ENCODE measurements around the gene CHST9. TPM values are rescaled to one million over a fixed set of nuclear protein-coding genes. Genes with fewer than 3 reads are reported as not detected.
"Not testable (repeated sequence)": the region's sequence is repeated elsewhere in the genome, so short reads cannot be mapped to it uniquely, and the experiment has no call there.

The CHST9 gene
- total RNA-seq, 3 donors from 2014 or later: 0.05 to 0.82 (median 0.06) TPM

DNA sequence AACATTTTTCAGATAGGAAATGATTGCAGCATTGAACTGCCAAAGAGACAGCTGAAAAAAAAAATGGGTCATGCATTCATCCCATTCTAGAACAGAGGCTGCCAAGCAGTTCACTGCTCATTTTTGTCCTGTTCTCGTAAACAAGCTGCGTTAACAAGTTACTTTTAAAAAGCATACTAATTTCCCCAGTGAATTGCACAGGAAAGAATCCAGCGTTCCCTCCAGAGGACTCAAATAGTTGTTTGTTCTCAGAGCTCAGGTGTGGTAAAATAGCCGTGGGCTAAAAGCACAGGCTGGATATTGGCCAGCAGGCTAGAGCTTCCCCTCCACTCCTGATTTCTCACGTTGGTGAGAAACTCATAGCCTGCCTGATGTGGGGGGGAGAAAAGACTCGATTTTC lies 243.5 kb downstream of the CHST9 start:
- H3K9me3 ChIP-seq: no peaks in the 10 kb centered on the region
- intact Hi-C loops (cut with DNase I, micrococcal nuclease): no loop called here
- no peak for ATAC-seq

DNA sequence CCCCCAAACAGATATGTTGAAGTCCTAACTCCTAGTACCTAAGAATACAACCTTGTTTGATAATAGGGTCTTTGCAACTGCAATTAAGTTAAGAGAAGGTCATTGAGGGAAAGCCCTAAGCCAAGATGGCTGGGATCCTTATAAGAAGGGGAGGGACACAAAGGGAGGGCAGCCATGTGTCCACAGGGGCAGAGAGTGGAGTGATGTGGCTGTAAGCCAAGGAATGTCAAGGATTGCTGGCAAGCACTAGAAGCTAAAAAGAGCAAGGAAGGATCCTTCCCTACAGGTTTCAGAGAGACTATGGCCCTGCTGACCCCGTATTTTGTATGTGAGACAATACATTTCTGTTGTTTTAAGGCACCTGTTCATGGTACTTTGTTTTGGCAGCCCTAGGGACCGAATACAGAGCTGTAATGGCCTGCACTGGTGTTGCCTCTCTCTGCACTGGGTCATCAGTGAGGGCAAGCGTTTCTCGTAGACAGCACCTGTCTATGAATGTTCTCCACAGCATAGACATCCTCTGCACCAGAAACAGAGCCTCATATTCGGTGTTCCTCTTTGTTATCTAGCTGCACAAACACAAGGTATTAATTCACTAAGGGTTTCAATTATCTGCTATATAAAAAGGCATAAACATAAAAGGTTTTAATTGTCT lies 244.2 kb downstream of the CHST9 start:
- H3K36me3 ChIP-seq (ENCODE audit: low read depth): no peaks in the 10 kb centered on the region
- H3K9me3 ChIP-seq: no peaks in the 10 kb centered on the region
- no peak overlapping the region for H3K4me3 ChIP-seq
- H3K4me1 ChIP-seq (ENCODE audit: low read depth): no peaks in the 10 kb centered on the region
- TF ChIP-seq, protein P1, sequence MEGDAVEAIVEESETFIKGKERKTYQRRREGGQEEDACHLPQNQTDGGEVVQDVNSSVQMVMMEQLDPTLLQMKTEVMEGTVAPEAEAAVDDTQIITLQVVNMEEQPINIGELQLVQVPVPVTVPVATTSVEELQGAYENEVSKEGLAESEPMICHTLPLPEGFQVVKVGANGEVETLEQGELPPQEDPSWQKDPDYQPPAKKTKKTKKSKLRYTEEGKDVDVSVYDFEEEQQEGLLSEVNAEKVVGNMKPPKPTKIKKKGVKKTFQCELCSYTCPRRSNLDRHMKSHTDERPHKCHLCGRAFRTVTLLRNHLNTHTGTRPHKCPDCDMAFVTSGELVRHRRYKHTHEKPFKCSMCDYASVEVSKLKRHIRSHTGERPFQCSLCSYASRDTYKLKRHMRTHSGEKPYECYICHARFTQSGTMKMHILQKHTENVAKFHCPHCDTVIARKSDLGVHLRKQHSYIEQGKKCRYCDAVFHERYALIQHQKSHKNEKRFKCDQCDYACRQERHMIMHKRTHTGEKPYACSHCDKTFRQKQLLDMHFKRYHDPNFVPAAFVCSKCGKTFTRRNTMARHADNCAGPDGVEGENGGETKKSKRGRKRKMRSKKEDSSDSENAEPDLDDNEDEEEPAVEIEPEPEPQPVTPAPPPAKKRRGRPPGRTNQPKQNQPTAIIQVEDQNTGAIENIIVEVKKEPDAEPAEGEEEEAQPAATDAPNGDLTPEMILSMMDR (IDR thresholded peaks at IDR 0.05): no peak
- no peak for DNase-seq
- intact Hi-C loops (cut with DNase I, micrococcal nuclease): no loop called here
- ATAC-seq: no peak

More for the DNA sequence above, 243.5 kb downstream of the CHST9 start:
- Histone ChIP-seq H3K4me1 (ENCODE audit: low read depth) (no peaks in the 10 kb centered on the region), H3K36me3 (ENCODE audit: low read depth) (no peaks in the 10 kb centered on the region), H3K4me3 (no peak overlapping the region)
- no peak for DNase-seq
- TF ChIP-seq, protein P1 (IDR thresholded peaks at IDR 0.05): no peak

DNA sequence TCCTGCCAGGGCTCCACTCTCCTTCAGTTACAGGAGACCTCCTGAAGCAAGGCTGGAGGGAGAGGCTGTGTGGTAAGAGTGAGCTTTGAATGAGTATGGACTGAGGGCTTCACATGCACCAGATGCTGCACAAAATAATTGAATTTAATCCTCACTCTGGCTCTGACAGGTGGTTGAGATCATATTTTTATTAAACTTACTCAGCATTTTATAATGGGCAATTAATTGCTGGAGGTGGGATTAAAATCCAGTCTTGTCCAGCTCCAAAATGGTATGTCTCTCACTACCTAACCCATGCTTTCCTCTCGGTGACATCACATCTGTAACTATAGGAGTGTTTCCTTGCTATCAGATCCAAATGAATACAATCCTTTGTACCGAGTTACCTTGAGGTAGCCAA lies 253.4 kb downstream of the CHST9 start:
- Histone ChIP-seq H3K4me1 (ENCODE audit: low read depth) (no peaks in the 10 kb centered on the region), H3K9me3 (no peaks in the 10 kb centered on the region), H3K36me3 (ENCODE audit: low read depth) (no peaks in the 10 kb centered on the region), H3K4me3 (no peak overlapping the region)
- ATAC-seq: no peak
- intact Hi-C loops (cut with DNase I, micrococcal nuclease): no loop called here
- no peak for DNase-seq
- TF ChIP-seq, protein P1 (IDR thresholded peaks at IDR 0.05): no peak

DNA sequence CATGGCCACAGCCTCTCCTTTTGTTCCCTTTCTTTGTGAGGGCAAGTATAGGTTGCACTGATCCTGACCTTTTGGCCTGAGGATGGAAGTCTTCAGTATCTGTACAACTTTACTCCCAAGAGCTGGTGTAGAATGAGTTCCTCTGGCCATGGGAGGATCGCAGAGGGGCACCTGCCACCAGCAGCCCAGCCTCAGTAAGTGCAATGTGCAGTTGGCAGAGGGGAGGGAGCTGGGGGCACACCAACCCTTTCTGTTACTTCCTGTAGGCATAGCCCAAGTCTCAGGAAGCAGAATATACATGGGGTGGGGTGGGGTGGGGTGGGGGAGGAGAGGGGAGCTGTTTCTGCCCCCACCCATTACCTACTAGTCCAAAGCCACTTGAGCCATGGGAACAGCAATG lies 254.5 kb downstream of the CHST9 start:
- TF ChIP-seq, protein P1 (IDR thresholded peaks at IDR 0.05): no peak
- Histone ChIP-seq H3K4me1 (ENCODE audit: low read depth) (no peaks in the 10 kb centered on the region), H3K9me3 (no peaks in the 10 kb centered on the region), H3K36me3 (ENCODE audit: low read depth) (no peaks in the 10 kb centered on the region), H3K4me3 (no peak overlapping the region)
- DNase-seq: no peak
- intact Hi-C loops (cut with DNase I, micrococcal nuclease): no loop called here
- no peak for ATAC-seq

DNA sequence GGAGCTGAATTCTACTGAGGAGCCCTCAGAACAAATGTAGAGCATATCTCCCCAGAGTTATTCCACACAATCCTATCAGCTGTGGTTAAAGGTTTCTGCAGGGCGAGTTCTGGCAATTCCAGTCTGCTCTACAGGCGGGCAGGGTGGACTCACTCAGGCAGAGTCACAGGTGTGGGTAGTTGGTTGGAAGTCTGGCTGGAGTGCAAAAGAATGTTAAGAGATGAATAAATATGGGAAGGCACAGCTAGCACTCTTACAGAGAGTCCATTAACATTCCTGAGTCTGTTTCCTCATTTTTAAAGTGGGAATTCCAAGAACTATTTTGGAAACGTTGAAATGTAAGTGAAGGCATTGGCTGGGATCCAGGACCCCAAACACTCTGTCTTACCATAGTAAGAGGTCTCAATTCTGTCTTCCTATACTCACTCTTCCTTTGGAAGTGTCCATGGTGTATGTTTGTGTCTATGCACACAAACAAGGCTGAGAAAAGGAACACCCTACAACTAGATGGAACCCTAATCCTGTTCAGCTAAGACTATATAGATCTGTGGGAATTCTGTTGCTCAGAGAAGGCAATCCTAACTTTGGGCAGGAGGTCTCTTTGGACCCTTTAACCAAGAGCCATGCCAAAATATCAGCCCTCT lies 256.3 kb downstream of the CHST9 start:
- DNase-seq (no peak), ATAC-seq (no peak)
- TF ChIP-seq, protein P1 (IDR thresholded peaks at IDR 0.05): no peak
- H3K4me1 ChIP-seq (ENCODE audit: low read depth): no peaks in the 10 kb centered on the region
- no peak overlapping the region for H3K4me3 ChIP-seq
- H3K36me3 ChIP-seq (ENCODE audit: low read depth): no peaks in the 10 kb centered on the region
- intact Hi-C loops (cut with DNase I, micrococcal nuclease): no loop called here
- H3K9me3 ChIP-seq: no peaks in the 10 kb centered on the region

DNA sequence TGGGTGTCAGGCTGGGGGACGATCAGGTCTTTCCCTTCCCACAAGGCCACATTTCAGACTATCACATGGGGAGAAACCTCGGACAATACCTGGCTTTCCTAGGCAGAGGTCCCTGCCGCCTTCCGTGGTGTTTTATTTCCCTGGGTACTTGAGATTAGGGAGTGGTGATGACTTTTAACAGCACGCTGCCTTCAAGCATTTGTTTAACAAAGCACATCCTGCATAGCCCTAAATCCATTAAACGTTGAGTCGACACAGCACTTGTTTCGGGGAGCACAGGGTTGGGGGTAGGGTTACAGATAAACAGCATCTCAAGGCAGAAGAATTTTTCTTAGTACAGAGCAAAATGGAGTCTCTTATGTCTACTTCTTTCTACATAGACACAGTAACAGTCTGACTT lies 257.3 kb downstream of the CHST9 start:
- H3K36me3 ChIP-seq (ENCODE audit: low read depth); H3K9me3 ChIP-seq; H3K4me1 ChIP-seq (ENCODE audit: low read depth); ATAC-seq; DNase-seq; intact Hi-C loops (cut with DNase I, micrococcal nuclease); H3K4me3 ChIP-seq: not testable (repeated sequence)

Measured in mucosa of descending colon (tissue), 3 donors.